Endodermal cell (in vitro differentiated cells): ENCODE measurements around the gene CCSER1. TPM values are rescaled to one million over a fixed set of nuclear protein-coding genes. Genes with fewer than 3 reads are reported as not detected.

Experiments
- DNase-seq: peaks from one replicate; pipeline ENCODE4 v3.0.0-alpha.2; 2017
- H3K27ac ChIP-seq: 2 replicates; pipeline ENCODE4 v1.5.1; 2013; ENCODE audit warnings: mild to moderate bottlenecking, low read depth, low read length, moderate library complexity
- H3K27me3 ChIP-seq: 2 replicates; pipeline ENCODE4 v1.6.1; 2013; ENCODE audit warnings: mild to moderate bottlenecking, low read length, moderate library complexity; ENCODE audit not compliant: insufficient read depth, control insufficient read depth, poor library complexity, severe bottlenecking
- H3K36me3 ChIP-seq: 2 replicates; pipeline ENCODE4 v1.7.0; 2013; ENCODE audit warnings: mild to moderate bottlenecking, low read length, moderate library complexity; ENCODE audit not compliant: control insufficient read depth, insufficient read depth
- H3K4me1 ChIP-seq: one replicate; pipeline ENCODE4 v1.7.0; 2013; ENCODE audit warnings: low read length; ENCODE audit not compliant: control insufficient read depth, insufficient read depth
- H3K4me3 ChIP-seq: 2 replicates; pipeline ENCODE4 v1.5.1; 2013; ENCODE audit warnings: mild to moderate bottlenecking, low read length, moderate library complexity
- H3K9ac ChIP-seq: 2 replicates; pipeline ENCODE4 v1.6.1; 2013; ENCODE audit warnings: mild to moderate bottlenecking, low read length, moderate library complexity; ENCODE audit not compliant: poor library complexity, severe bottlenecking; ENCODE audit errors: extremely low read depth
- H3K9me3 ChIP-seq: 2 replicates; pipeline ENCODE4 v1.6.1; 2013; ENCODE audit warnings: mild to moderate bottlenecking, low read length, moderate library complexity; ENCODE audit not compliant: control insufficient read depth
- H3K27ac Mint-ChIP-seq: 2 replicates; pipeline ENCODE4 v1.8.0; 2020; ENCODE audit warnings: mixed read lengths
- H3K27me3 Mint-ChIP-seq: 2 replicates; pipeline ENCODE4 v1.8.0; 2021; ENCODE audit warnings: mild to moderate bottlenecking, mixed read lengths; ENCODE audit not compliant: insufficient read depth
- H3K36me3 Mint-ChIP-seq: 2 replicates; pipeline ENCODE4 v1.8.0; 2020; ENCODE audit warnings: low read depth, mixed read lengths
- H3K4me1 Mint-ChIP-seq: 2 replicates; pipeline ENCODE4 v1.8.0; 2020; ENCODE audit warnings: mixed read lengths
- H3K4me3 Mint-ChIP-seq: 2 replicates; pipeline ENCODE4 v1.8.0; 2020; ENCODE audit warnings: mild to moderate bottlenecking, moderate library complexity, mixed read lengths
- H3K9me3 Mint-ChIP-seq: 2 replicates; pipeline ENCODE4 v1.8.0; 2020; ENCODE audit warnings: mild to moderate bottlenecking, mixed read lengths
- CTCF ChIP-seq: fragments of 200-600 bp; sonication (generic); conservative IDR thresholded peaks from 2 replicates; pipeline ENCODE4 v1.5.0; 2021; ENCODE audit warnings: antibody characterized with exemption, mild to moderate bottlenecking
- WGBS, 2 experiments: methylation state at CpG; one replicate each; pipeline versions ENCODE4 v1.1.5 to v1.1.7; 2013; ENCODE audit warnings: missing lambda C conversion rate in 2 of 2, mixed read lengths in 1 of 2; ENCODE audit not compliant: insufficient coverage in 1 of 2, insufficient read length in 1 of 2; 5-methylcytosine and 5-hydroxymethylcytosine counted together
- total RNA-seq, 2 donors: library from RNA; stranded (reverse); fragmentation: NEBNext Ultra II Directional in 1 of 2; extraction: Animal tissue kit (Norgen Biotek cat#: 25700) in 1 of 2; gene quantifications; 2 replicates in 1 of 2; 3 replicates in 1 of 2; pipeline ENCODE4 v1.2.1, GENCODE V29; 2021

Gene CCSER1
- total RNA-seq, 2 donors from 2014 or later = 1.1 to 2.2 TPM

- TF ChIP-seq CTCF = no peak
- no peak for DNase-seq
- 93 to 100% methylated on average over 2 of the region's 2 CpGs for WGBS, 2 experiments
- Mint-ChIP-seq H3K4me3 (no peak overlapping the region), H3K27ac (no peak overlapping the region), H3K36me3 (no peaks in the 10 kb centered on the region), H3K27me3 (no peaks in the 10 kb centered on the region), H3K9me3 (no peaks in the 10 kb centered on the region), H3K4me1 (no peaks in the 10 kb centered on the region)
- Histone ChIP-seq H3K4me3 (no peak overlapping the region), H3K27me3 (no peaks in the 10 kb centered on the region), H3K4me1 (no peaks in the 10 kb centered on the region), H3K27ac (no peak overlapping the region), H3K36me3 (no peaks in the 10 kb centered on the region), H3K9me3 (no peaks in the 10 kb centered on the region), H3K9ac (no peak overlapping the region)
Observed at GRCh38 chr4:90614371-90614770, 487.2 kb downstream of the CCSER1 start.

- peaks cover 1% of the 10 kb centered on the region for H3K9me3 Mint-ChIP-seq
- H3K4me1 Mint-ChIP-seq = no peaks in the 10 kb centered on the region
- no peak overlapping the region for H3K27ac ChIP-seq
- no peak for DNase-seq
- no peak overlapping the region for H3K4me3 Mint-ChIP-seq
- H3K36me3 ChIP-seq = no peaks in the 10 kb centered on the region
- H3K27me3 Mint-ChIP-seq = no peaks in the 10 kb centered on the region
- H3K4me3 ChIP-seq = no peak overlapping the region
- H3K27ac Mint-ChIP-seq = peak overlapping the region; percentile 48
- no peak for TF ChIP-seq CTCF
- no peak overlapping the region for H3K9ac ChIP-seq
- WGBS, 2 experiments = 100% methylated on average over 1 of the region's 1 CpG
- no peaks in the 10 kb centered on the region for H3K36me3 Mint-ChIP-seq
- no peaks in the 10 kb centered on the region for H3K4me1 ChIP-seq
- H3K9me3 ChIP-seq = no peaks in the 10 kb centered on the region
- H3K27me3 ChIP-seq = no peaks in the 10 kb centered on the region
Observed at GRCh38 chr4:90621080-90621479, 493.9 kb downstream of the CCSER1 start.

DNA sequence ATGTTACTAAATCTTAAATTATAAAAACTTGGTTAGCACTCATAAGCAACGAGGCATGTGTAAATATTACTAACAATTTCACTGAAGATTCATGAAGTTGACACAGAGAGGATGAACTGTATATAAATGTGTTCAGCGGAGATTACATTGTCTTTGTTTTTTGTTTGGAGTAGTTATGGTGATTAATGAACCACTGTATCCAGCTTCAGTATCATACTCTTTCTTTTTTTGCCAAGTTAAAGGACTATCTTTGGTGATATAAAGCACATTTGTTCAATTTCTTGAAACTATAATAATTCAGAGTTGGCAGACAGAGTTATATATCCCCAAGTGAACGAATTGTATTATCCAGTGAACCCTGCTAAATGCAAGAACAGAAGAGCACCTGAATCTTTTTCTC is 497.6 kb downstream of the CCSER1 start:
- no peak overlapping the region for H3K4me3 ChIP-seq
- no peaks in the 10 kb centered on the region for H3K27me3 Mint-ChIP-seq
- DNase-seq = no peak
- 87% methylated on average over 3 of the region's 3 CpGs; no CpG with 5 or more reads in 1 of the 2 experiments for WGBS, 2 experiments
- no peak for TF ChIP-seq CTCF
- no peaks in the 10 kb centered on the region for H3K36me3 Mint-ChIP-seq
- no peak overlapping the region for H3K27ac Mint-ChIP-seq
- no peaks in the 10 kb centered on the region for H3K36me3 ChIP-seq
- no peaks in the 10 kb centered on the region for H3K27me3 ChIP-seq
- H3K9me3 Mint-ChIP-seq = peaks cover 6% of the 10 kb centered on the region
- no peak overlapping the region for H3K4me3 Mint-ChIP-seq
- no peaks in the 10 kb centered on the region for H3K9me3 ChIP-seq
- H3K4me1 ChIP-seq = no peaks in the 10 kb centered on the region
- no peak overlapping the region for H3K9ac ChIP-seq
- no peaks in the 10 kb centered on the region for H3K4me1 Mint-ChIP-seq
- H3K27ac ChIP-seq = no peak overlapping the region
